Kidney (tissue), 14 donors: ENCODE data around the gene SLC39A11. TPM values are rescaled to one million over a fixed set of nuclear protein-coding genes. Genes with fewer than 3 reads are reported as not detected.

ENCODE experiments used
- DNase-seq, 5 donors: peaks; one replicate each; pipeline ENCODE4 v3.0.0-alpha.2; 2013 to 2020
- FAIRE-seq: peaks from 2 replicates; lab custom pipeline; 2012; peaks lifted over from hg19 to GRCh38; lab: Jason Lieb, UNC
- H3K27ac ChIP-seq, 2 donors: one replicate each; pipeline ENCODE4 v1.7.0; 2013; ENCODE audit warnings: low read depth in 2 of 2, low read length in 2 of 2, inconsistent platforms in 1 of 2
- H3K27me3 ChIP-seq: one replicate; pipeline ENCODE4 v1.7.1; 2013; ENCODE audit warnings: low read length, inconsistent platforms; ENCODE audit not compliant: control insufficient read depth, insufficient read depth
- H3K36me3 ChIP-seq, 3 donors: one replicate each; pipeline versions ENCODE4 v1.7.0 to v1.7.1; 2013; ENCODE audit warnings: low read length in 3 of 3, control low read depth in 1 of 3, inconsistent platforms in 1 of 3; ENCODE audit not compliant: insufficient read depth in 3 of 3, control insufficient read depth in 2 of 3
- H3K4me1 ChIP-seq, 3 donors: one replicate each; pipeline versions ENCODE4 v1.7.0 to v1.7.1; 2013; ENCODE audit warnings: low read length in 3 of 3, inconsistent platforms in 1 of 3, low read depth in 1 of 3; ENCODE audit not compliant: control insufficient read depth in 2 of 3, insufficient read depth in 2 of 3
- H3K4me3 ChIP-seq, 3 donors: one replicate each; pipeline versions ENCODE4 v1.7.0 to v1.8.1; 2013; ENCODE audit warnings: low read length in 3 of 3, control low read depth in 1 of 3, inconsistent platforms in 1 of 3
- H3K9ac ChIP-seq, 3 donors: one replicate each; pipeline versions ENCODE4 v1.7.0 to v1.7.1; 2013; ENCODE audit warnings: low read length in 3 of 3, control low read depth in 1 of 3, inconsistent platforms in 1 of 3
- H3K9me3 ChIP-seq, 3 donors: one replicate each; pipeline versions ENCODE4 v1.7.0 to v1.7.1; 2013; ENCODE audit warnings: low read length in 3 of 3, control low read depth in 1 of 3, inconsistent platforms in 1 of 3; ENCODE audit not compliant: control insufficient read depth in 2 of 3, insufficient read depth in 1 of 3
- intact Hi-C: fragments of 100-400 bp; cut with DNase I; formaldehyde crosslinking; loops from one replicate; pipeline ENCODE4 v1.11.1; 2022
- polyA plus RNA-seq: library from polyadenylated mRNA; stranded (reverse); fragments of 350-450 nt; fragmentation: Illumina TruSeq; extraction: RNeasy Lipid Tissue Mini Kit (QIAGEN cat#74804); gene quantifications from one replicate; pipeline ENCODE4 v1.2.3, GENCODE V29; 2014; ENCODE audit warnings: low read depth, low replicate concordance; ENCODE audit not compliant: insufficient read depth
- total RNA-seq: library from RNA; stranded (reverse); fragmentation: NEBNext Ultra II Directional; extraction: Animal tissue kit (Norgen Biotek cat#: 25700); gene quantifications from one replicate; pipeline ENCODE4 v1.2.1, GENCODE V29; 2021
- TF ChIP-seq, protein P1 (sequence below): IDR thresholded peaks from 3 replicates; pipeline ENCODE4 v1.5.1; 2012; ENCODE audit warnings: mild to moderate bottlenecking, moderate library complexity, borderline replicate concordance; ENCODE audit not compliant: insufficient read depth; ENCODE audit errors: extremely low read depth
- donor health status: control.
- donor health status: control.
- donor health status: control.
- donor health status: control.
- donor health status: control.
- donor health status: DM: yes; HTN: yes; CAD: no.
- donor health status: Normal renal cell carcinoma (clear cell type).

Gene SLC39A11
- total and polyA plus RNA-seq, 2 donors from 2014 or later = 19.7 to 37.2 TPM

- TF ChIP-seq, protein P1, sequence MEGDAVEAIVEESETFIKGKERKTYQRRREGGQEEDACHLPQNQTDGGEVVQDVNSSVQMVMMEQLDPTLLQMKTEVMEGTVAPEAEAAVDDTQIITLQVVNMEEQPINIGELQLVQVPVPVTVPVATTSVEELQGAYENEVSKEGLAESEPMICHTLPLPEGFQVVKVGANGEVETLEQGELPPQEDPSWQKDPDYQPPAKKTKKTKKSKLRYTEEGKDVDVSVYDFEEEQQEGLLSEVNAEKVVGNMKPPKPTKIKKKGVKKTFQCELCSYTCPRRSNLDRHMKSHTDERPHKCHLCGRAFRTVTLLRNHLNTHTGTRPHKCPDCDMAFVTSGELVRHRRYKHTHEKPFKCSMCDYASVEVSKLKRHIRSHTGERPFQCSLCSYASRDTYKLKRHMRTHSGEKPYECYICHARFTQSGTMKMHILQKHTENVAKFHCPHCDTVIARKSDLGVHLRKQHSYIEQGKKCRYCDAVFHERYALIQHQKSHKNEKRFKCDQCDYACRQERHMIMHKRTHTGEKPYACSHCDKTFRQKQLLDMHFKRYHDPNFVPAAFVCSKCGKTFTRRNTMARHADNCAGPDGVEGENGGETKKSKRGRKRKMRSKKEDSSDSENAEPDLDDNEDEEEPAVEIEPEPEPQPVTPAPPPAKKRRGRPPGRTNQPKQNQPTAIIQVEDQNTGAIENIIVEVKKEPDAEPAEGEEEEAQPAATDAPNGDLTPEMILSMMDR = no peak
- Histone ChIP-seq H3K4me1 (no peaks in the 10 kb centered on the region), H3K27me3 (no peaks in the 10 kb centered on the region), H3K27ac (no peak overlapping the region), H3K36me3 (no peaks in the 10 kb centered on the region), H3K9ac (no peak overlapping the region), H3K9me3 (peaks cover 0 to 7% (median 0%) of the 10 kb centered on the region in 3 donors), H3K4me3 (no peak overlapping the region)
- DNase-seq (no peak), FAIRE-seq (no peak)
- intact Hi-C loops = no loop called here
Measured at GRCh38 chr17:72883351-72883750, 209.1 kb downstream of the SLC39A11 start.

GRCh38 chr17:72882426-72882825 is 210.1 kb downstream of the SLC39A11 start:
- Histone ChIP-seq H3K4me1 (no peaks in the 10 kb centered on the region), H3K9me3 (peaks cover 0 to 7% (median 0%) of the 10 kb centered on the region in 3 donors), H3K27ac (no peak overlapping the region), H3K27me3 (no peaks in the 10 kb centered on the region), H3K9ac (no peak overlapping the region), H3K4me3 (no peak overlapping the region), H3K36me3 (no peaks in the 10 kb centered on the region)
- intact Hi-C loops = no loop called here
- DNase-seq (no peak), FAIRE-seq (no peak)
- TF ChIP-seq, protein P1 = no peak

GRCh38 chr17:72879877-72880276 is 212.6 kb downstream of the SLC39A11 start:
- FAIRE-seq = no peak
- intact Hi-C loops = no loop called here
- Histone ChIP-seq H3K4me1 (no peaks in the 10 kb centered on the region), H3K36me3 (no peaks in the 10 kb centered on the region), H3K27me3 (no peaks in the 10 kb centered on the region), H3K27ac (no peak overlapping the region), H3K4me3 (no peak overlapping the region), H3K9me3 (peaks cover 0 to 17% (median 0%) of the 10 kb centered on the region in 3 donors), H3K9ac (no peak overlapping the region)
- TF ChIP-seq, protein P1 = no peak
- no peak for DNase-seq

GRCh38 chr17:72878975-72879660 is 213.4 kb downstream of the SLC39A11 start:
- intact Hi-C loops = no loop called here
- FAIRE-seq (no peak), DNase-seq (no peak)
- H3K27ac ChIP-seq = no peak overlapping the region
- H3K36me3 ChIP-seq = no peaks in the 10 kb centered on the region
- H3K27me3 ChIP-seq = no peaks in the 10 kb centered on the region
- no peak overlapping the region for H3K9ac ChIP-seq
- TF ChIP-seq, protein P1 = no peak
- H3K9me3 ChIP-seq = peaks cover 0 to 17% (median 0%) of the 10 kb centered on the region in 3 donors
- no peak overlapping the region for H3K4me3 ChIP-seq
- no peaks in the 10 kb centered on the region for H3K4me1 ChIP-seq
